HG03575 (cell line): ENCODE data around the gene GSDME.
A peak's percentile ranks its signal among the peaks of the same experiment; 100 is the strongest.

Experiments
- ATAC-seq: cut with Tn5 transposase; IDR thresholded peaks from one replicate; pipeline ENCODE4 v1.9.1; 2021; ENCODE audit not compliant: unreplicated experiment, insufficient number of reproducible peaks, low FRiP score; ENCODE audit errors: extremely low read depth

Gene GSDME

GRCh38 chr7:24728121-24728500, 29.2 kb downstream of the GSDME start:
- no peak for ATAC-seq

GRCh38 chr7:24727154-24728120, 29.8 kb downstream of the GSDME start:
- ATAC-seq: peak; percentile 63

- ATAC-seq: no peak
These were observed 31.6 kb downstream of the GSDME start for GRCh38 chr7:24725554-24726241.

GRCh38 chr7:24724451-24725190, 32.6 kb downstream of the GSDME start:
- no peak for ATAC-seq

GRCh38 chr7:24723178-24723530, 34.1 kb downstream of the GSDME start:
- no peak for ATAC-seq

- ATAC-seq: no peak
These were observed 34.7 kb downstream of the GSDME start for GRCh38 chr7:24722386-24723177.

GRCh38 chr7:24721481-24722001, 35.7 kb downstream of the GSDME start:
- no peak for ATAC-seq

- ATAC-seq: no peak
These were observed 37.0 kb downstream of the GSDME start for GRCh38 chr7:24720283-24720682.

- peak; percentile 26 for ATAC-seq
These were observed 38.2 kb downstream of the GSDME start for GRCh38 chr7:24718977-24719491.

- no peak for ATAC-seq
These were observed 38.8 kb downstream of the GSDME start for GRCh38 chr7:24718431-24718831.

GRCh38 chr7:24717694-24718320, 39.5 kb downstream of the GSDME start:
- ATAC-seq: no peak

- ATAC-seq: no peak
These were observed 40.0 kb downstream of the GSDME start for GRCh38 chr7:24717247-24717622.

- no peak for ATAC-seq
These were observed 40.6 kb downstream of the GSDME start for GRCh38 chr7:24716480-24717246.

- ATAC-seq: peak; percentile 29
These were observed 41.4 kb downstream of the GSDME start for GRCh38 chr7:24715661-24716479.

GRCh38 chr7:24715171-24715570, 42.1 kb downstream of the GSDME start:
- peak; percentile 6 for ATAC-seq

GRCh38 chr7:24714676-24715010, 42.6 kb downstream of the GSDME start:
- ATAC-seq: no peak
